ENCODE data around the gene DDX47. TPM values are rescaled to one million over a fixed set of nuclear protein-coding genes. Genes with fewer than 3 reads are reported as not detected.
"Not testable (repeated sequence)": the region's sequence is repeated elsewhere in the genome, so short reads cannot be mapped to it uniquely, and the experiment has no call there.

DDX47 gene
- total and polyA plus RNA-seq, 2 donors, result 49.4 to 56.0 TPM

DNA sequence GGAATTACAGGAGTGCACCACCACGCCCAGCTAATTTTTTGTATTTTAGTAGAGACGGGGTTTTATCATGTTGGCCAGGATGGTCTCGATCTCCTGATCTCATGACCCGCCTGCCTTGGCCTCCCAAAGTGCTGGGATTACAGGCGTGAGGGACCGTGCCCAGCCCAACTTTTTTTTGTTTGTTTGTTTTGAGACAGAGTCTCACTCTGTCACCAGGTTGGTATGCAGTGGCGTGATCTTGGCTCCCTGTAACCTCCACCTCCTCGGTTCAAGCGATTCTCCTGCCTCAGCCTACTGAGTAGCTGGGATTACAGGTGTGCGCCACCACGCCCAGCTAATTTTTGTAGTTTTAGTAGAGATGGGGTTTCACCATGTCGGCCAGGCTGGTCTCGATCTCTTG is 28.3 kb downstream of the DDX47 start:
- H3K4me3 ChIP-seq (ENCODE audit: low read length in 2 of 2); DNase-seq (ENCODE audit: low read depth in 6 of 9, low spot score in 9 of 9); H3K36me3 ChIP-seq (ENCODE audit: control insufficient read depth in 2 of 2, insufficient read depth in 2 of 2, low read length in 1 of 2); H3K27ac ChIP-seq (ENCODE audit: low read depth in 1 of 2, low read length in 1 of 2); H3K9me3 ChIP-seq (ENCODE audit: control insufficient read depth in 2 of 2, insufficient read depth in 1 of 2, low read length in 1 of 2); H3K27me3 ChIP-seq (ENCODE audit: control insufficient read depth in 2 of 2, insufficient read depth in 1 of 2, low read length in 1 of 2): not testable (repeated sequence)
- WGBS, result 95% methylated on average over 13 of the region's 13 CpGs
- H3K4me1 ChIP-seq (ENCODE audit: control insufficient read depth in 2 of 2, insufficient read depth in 2 of 2, low read length in 2 of 2), result peaks cover 4 to 15% of the 10 kb centered on the region in 2 donors

DNA sequence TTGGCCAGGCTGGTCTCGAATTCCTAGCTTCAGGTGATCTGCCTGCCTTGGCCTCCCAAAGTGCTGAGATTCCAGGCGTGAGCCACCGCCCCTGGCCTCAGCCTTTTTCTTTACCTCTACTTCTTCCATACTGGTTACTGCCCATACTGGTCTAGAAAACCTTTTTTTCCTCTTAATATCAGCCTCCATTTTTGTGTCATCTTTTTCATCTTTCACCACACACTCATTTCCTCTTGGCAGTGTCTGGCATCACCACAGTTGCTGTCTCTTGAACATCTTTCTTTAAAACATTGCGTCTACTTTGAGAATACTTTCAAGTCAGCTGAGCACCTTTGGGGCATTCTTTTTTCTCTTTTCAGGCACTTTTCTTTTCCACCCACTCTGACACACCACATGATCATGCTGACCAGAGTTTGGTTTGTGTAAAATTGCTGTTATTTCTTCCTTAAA is 32.7 kb downstream of the DDX47 start:
- Histone ChIP-seq H3K27me3 (ENCODE audit: control insufficient read depth in 2 of 2, insufficient read depth in 1 of 2, low read length in 1 of 2) (no peaks in the 10 kb centered on the region), H3K4me1 (ENCODE audit: control insufficient read depth in 2 of 2, insufficient read depth in 2 of 2, low read length in 2 of 2) (peaks cover 4 to 16% of the 10 kb centered on the region in 2 donors), H3K4me3 (ENCODE audit: low read length in 2 of 2) (no peak overlapping the region), H3K36me3 (ENCODE audit: control insufficient read depth in 2 of 2, insufficient read depth in 2 of 2, low read length in 1 of 2) (no peaks in the 10 kb centered on the region), H3K9me3 (ENCODE audit: control insufficient read depth in 2 of 2, insufficient read depth in 1 of 2, low read length in 1 of 2) (peaks cover 0 to under 1% of the 10 kb centered on the region in 2 donors), H3K27ac (ENCODE audit: low read depth in 1 of 2, low read length in 1 of 2) (no peak overlapping the region)
- peak in 4 of 9 donors; percentile 5 to 45 (median 14) for DNase-seq (ENCODE audit: low read depth in 6 of 9, low spot score in 9 of 9)
- 82% methylated on average over 4 of the region's 4 CpGs for WGBS

DNA sequence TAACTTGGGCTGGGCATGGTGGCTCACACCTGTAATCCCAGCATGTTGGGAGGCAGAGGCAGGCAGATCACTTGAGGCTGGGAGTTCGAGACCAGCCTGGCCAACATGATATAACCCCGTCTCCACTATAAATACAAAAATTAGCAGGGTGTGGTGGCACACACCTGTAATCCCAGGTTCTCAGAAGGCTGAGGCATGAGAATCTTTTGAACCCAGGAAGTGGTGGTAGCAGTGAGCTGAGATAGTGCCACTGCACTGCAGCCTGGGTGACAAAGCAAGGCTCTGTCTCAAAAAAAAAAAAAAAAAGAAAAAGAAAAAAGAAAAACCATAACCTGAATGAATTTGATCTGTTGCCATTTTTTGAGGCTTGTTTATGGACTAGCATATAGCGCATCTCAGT is 33.6 kb downstream of the DDX47 start:
- not testable (repeated sequence) for H3K27me3 ChIP-seq (ENCODE audit: control insufficient read depth in 2 of 2, insufficient read depth in 1 of 2, low read length in 1 of 2); H3K4me3 ChIP-seq (ENCODE audit: low read length in 2 of 2); H3K36me3 ChIP-seq (ENCODE audit: control insufficient read depth in 2 of 2, insufficient read depth in 2 of 2, low read length in 1 of 2); H3K9me3 ChIP-seq (ENCODE audit: control insufficient read depth in 2 of 2, insufficient read depth in 1 of 2, low read length in 1 of 2)
- peaks cover 4 to 16% of the 10 kb centered on the region in 2 donors for H3K4me1 ChIP-seq (ENCODE audit: control insufficient read depth in 2 of 2, insufficient read depth in 2 of 2, low read length in 2 of 2)
- peak in 7 of 9 donors; percentile 23 to 81 (median 56) for DNase-seq (ENCODE audit: low read depth in 6 of 9, low spot score in 9 of 9)
- peak overlapping the region in 1 of 2 donors; percentile 42 for H3K27ac ChIP-seq (ENCODE audit: low read depth in 1 of 2, low read length in 1 of 2)
- 50% methylated on average over 3 of the region's 3 CpGs for WGBS

DNA sequence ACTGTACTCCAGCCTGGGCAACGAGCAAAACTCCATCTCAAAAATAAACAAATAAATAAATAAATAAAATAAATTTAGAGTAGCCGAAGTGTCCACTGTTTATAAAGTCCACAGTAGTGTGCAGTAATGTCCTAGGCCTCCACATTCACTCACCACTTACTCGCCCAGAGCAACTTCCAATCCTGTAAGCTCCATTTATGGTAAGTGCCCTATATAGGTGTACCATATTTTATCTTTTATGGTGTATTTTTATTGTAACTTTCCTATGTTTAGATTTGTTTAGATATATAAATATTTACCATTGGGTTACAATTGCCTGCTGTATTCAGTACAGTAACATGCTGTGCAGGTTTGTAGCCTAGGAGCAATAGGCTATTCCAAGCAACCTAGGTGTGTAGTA is 40.3 kb downstream of the DDX47 start:
- Histone ChIP-seq H3K27me3 (ENCODE audit: control insufficient read depth in 2 of 2, insufficient read depth in 1 of 2, low read length in 1 of 2) (no peaks in the 10 kb centered on the region), H3K36me3 (ENCODE audit: control insufficient read depth in 2 of 2, insufficient read depth in 2 of 2, low read length in 1 of 2) (no peaks in the 10 kb centered on the region), H3K27ac (ENCODE audit: low read depth in 1 of 2, low read length in 1 of 2) (no peak overlapping the region), H3K9me3 (ENCODE audit: control insufficient read depth in 2 of 2, insufficient read depth in 1 of 2, low read length in 1 of 2) (peaks cover 0 to 1% of the 10 kb centered on the region in 2 donors), H3K4me1 (ENCODE audit: control insufficient read depth in 2 of 2, insufficient read depth in 2 of 2, low read length in 2 of 2) (no peaks in the 10 kb centered on the region), H3K4me3 (ENCODE audit: low read length in 2 of 2) (no peak overlapping the region)
- DNase-seq (ENCODE audit: low read depth in 6 of 9, low spot score in 9 of 9), result no peak
- WGBS, result 68% methylated on average over 3 of the region's 3 CpGs

DNA sequence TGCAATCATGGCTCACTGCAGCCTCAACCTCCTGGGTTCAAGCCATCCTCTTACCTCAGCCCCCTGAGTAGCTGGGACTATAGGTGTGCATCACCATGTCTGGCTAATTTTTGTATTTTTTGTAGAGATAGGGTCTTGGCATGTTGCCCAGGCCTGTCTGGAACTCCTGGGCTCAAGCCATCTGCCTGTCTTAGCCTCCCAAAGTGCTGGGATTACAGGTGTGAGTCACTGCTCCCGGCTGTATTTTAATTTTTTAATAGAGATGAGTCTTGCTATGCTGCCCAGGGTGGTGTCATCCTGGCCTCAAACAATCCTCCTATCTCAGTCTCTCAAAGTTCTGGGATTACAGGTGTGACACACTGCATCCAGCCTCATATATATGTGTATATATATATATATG is 46.5 kb downstream of the DDX47 start:
- Histone ChIP-seq H3K4me1 (ENCODE audit: control insufficient read depth in 2 of 2, insufficient read depth in 2 of 2, low read length in 2 of 2) (no peaks in the 10 kb centered on the region), H3K27ac (ENCODE audit: low read depth in 1 of 2, low read length in 1 of 2) (no peak overlapping the region), H3K27me3 (ENCODE audit: control insufficient read depth in 2 of 2, insufficient read depth in 1 of 2, low read length in 1 of 2) (no peaks in the 10 kb centered on the region), H3K9me3 (ENCODE audit: control insufficient read depth in 2 of 2, insufficient read depth in 1 of 2, low read length in 1 of 2) (no peaks in the 10 kb centered on the region), H3K36me3 (ENCODE audit: control insufficient read depth in 2 of 2, insufficient read depth in 2 of 2, low read length in 1 of 2) (peaks cover 0 to 4% of the 10 kb centered on the region in 2 donors), H3K4me3 (ENCODE audit: low read length in 2 of 2) (no peak overlapping the region)
- 91% methylated on average over 1 of the region's 1 CpG for WGBS
- no peak for DNase-seq (ENCODE audit: low read depth in 6 of 9, low spot score in 9 of 9)

DNA sequence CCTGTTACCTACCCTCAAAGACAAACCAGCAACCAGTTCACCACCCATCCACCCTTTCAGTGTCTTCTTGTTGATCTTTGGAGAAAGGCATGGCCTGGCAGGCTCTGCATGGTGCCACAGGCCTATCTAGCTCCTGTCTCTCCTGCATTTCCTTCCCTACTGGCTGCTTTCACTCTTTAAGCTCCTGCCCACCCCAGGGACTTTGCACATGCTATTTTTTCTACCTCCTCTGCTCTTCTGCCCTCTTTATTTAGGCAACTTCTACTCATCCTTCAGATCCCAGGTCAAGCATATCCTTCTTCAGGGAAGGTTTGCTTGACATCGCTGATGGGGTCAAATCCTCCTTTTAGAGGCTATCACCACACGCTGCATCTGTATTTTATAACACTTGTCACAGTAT is 51.1 kb downstream of the DDX47 start:
- Histone ChIP-seq H3K27ac (ENCODE audit: low read depth in 1 of 2, low read length in 1 of 2) (no peak overlapping the region), H3K4me1 (ENCODE audit: control insufficient read depth in 2 of 2, insufficient read depth in 2 of 2, low read length in 2 of 2) (no peaks in the 10 kb centered on the region), H3K27me3 (ENCODE audit: control insufficient read depth in 2 of 2, insufficient read depth in 1 of 2, low read length in 1 of 2) (no peaks in the 10 kb centered on the region), H3K36me3 (ENCODE audit: control insufficient read depth in 2 of 2, insufficient read depth in 2 of 2, low read length in 1 of 2) (peaks cover 0 to 4% of the 10 kb centered on the region in 2 donors), H3K4me3 (ENCODE audit: low read length in 2 of 2) (no peak overlapping the region), H3K9me3 (ENCODE audit: control insufficient read depth in 2 of 2, insufficient read depth in 1 of 2, low read length in 1 of 2) (no peaks in the 10 kb centered on the region)
- 99% methylated on average over 2 of the region's 2 CpGs for WGBS
- DNase-seq (ENCODE audit: low read depth in 6 of 9, low spot score in 9 of 9), result no peak

DNA sequence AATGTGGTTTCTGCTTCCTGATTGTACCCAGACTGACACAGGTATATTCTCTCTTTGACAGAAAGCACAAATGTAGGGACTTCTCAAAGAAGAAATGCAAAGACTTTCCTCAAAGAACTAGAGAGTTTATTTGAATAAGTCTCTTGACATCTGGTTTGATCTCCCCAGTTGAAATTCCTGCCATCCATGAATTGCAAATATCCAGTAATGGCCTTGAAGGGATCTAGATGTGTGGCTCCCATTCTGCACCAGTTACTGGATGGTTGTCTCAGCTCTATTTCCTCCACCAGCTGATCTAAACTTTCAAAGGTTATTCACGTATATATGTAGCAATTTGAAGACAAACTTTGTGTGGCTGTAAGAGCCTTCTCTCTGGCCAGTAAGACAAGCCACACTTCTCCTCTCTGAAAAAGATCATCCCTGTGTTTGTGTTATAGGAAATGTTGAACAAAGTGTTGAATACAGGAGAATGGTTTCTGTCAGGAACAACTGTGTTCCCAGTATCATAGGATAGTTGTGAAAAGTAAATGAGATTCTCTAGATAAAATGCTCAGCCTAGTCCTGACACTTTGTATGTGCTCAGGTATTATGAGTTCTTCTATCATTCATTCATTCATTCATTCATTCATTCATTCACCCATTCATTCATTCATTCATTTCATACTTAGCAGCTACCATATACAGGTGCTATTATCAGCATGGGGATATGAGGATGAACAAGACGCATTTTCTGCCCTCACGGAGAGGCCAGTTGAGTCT is 55.5 kb downstream of the DDX47 start:
- H3K4me3 ChIP-seq (ENCODE audit: low read length in 2 of 2), result no peak overlapping the region
- H3K9me3 ChIP-seq (ENCODE audit: control insufficient read depth in 2 of 2, insufficient read depth in 1 of 2, low read length in 1 of 2), result no peaks in the 10 kb centered on the region
- H3K27me3 ChIP-seq (ENCODE audit: control insufficient read depth in 2 of 2, insufficient read depth in 1 of 2, low read length in 1 of 2), result no peaks in the 10 kb centered on the region
- no peak for DNase-seq (ENCODE audit: low read depth in 6 of 9, low spot score in 9 of 9)
- no peaks in the 10 kb centered on the region for H3K4me1 ChIP-seq (ENCODE audit: control insufficient read depth in 2 of 2, insufficient read depth in 2 of 2, low read length in 2 of 2)
- H3K27ac ChIP-seq (ENCODE audit: low read depth in 1 of 2, low read length in 1 of 2), result no peak overlapping the region
- WGBS, result 98% methylated on average over 3 of the region's 3 CpGs
- H3K36me3 ChIP-seq (ENCODE audit: control insufficient read depth in 2 of 2, insufficient read depth in 2 of 2, low read length in 1 of 2), result no peaks in the 10 kb centered on the region

DNA sequence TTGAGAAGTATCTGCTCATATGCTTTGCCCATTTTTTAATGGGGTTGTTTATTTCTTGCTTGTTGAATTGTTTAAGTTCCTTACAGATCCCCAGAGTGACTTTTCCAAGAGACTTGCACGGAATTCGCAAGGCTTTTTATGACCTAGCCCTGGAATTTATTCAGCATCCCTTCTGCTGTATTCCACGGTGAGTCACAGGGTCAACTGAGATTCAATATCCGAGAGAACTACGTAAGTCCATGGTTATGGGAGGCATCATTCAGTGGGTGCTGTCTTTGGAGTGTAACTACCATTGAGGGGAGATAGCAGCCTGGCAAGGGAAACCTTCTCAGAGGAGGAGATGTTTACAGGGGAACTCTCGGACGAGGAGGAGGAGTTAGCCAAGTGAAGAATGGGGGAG is 57.3 kb downstream of the DDX47 start:
- H3K27me3 ChIP-seq (ENCODE audit: control insufficient read depth in 2 of 2, insufficient read depth in 1 of 2, low read length in 1 of 2), result no peaks in the 10 kb centered on the region
- WGBS, result 98% methylated on average over 7 of the region's 7 CpGs
- H3K4me1 ChIP-seq (ENCODE audit: control insufficient read depth in 2 of 2, insufficient read depth in 2 of 2, low read length in 2 of 2), result no peaks in the 10 kb centered on the region
- no peaks in the 10 kb centered on the region for H3K9me3 ChIP-seq (ENCODE audit: control insufficient read depth in 2 of 2, insufficient read depth in 1 of 2, low read length in 1 of 2)
- H3K27ac ChIP-seq (ENCODE audit: low read depth in 1 of 2, low read length in 1 of 2), result no peak overlapping the region
- no peak overlapping the region for H3K4me3 ChIP-seq (ENCODE audit: low read length in 2 of 2)
- no peak for DNase-seq (ENCODE audit: low read depth in 6 of 9, low spot score in 9 of 9)
- no peaks in the 10 kb centered on the region for H3K36me3 ChIP-seq (ENCODE audit: control insufficient read depth in 2 of 2, insufficient read depth in 2 of 2, low read length in 1 of 2)

DNA sequence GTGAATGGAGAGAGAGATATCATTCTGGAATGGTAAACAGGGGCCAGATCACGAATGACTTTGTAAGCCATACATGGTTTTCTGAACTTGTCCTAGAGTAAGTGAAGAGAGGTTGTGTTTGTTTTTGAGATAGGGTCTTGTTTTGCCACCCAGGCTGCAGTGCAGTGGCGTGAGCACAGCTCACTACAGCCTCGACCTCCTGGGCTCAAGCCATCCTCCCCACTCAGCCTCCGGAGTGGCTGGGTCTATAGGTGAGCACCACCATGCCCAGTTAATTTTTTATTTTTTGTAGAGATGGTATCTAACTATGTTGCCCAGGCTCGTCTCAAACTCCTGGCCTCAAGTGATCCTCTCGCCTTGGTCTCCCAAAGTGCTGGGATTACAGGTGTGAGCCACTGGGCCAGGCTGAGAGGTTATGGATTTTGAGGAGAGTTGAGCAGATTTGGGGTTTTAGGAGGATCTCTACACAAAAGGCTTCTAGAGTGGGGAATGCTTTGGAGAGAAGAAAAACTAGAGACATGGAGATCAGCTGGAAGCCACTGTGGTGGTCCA is 58.5 kb downstream of the DDX47 start:
- H3K27me3 ChIP-seq (ENCODE audit: control insufficient read depth in 2 of 2, insufficient read depth in 1 of 2, low read length in 1 of 2), result no peaks in the 10 kb centered on the region
- H3K4me1 ChIP-seq (ENCODE audit: control insufficient read depth in 2 of 2, insufficient read depth in 2 of 2, low read length in 2 of 2), result no peaks in the 10 kb centered on the region
- H3K9me3 ChIP-seq (ENCODE audit: control insufficient read depth in 2 of 2, insufficient read depth in 1 of 2, low read length in 1 of 2), result no peaks in the 10 kb centered on the region
- DNase-seq (ENCODE audit: low read depth in 6 of 9, low spot score in 9 of 9), result no peak
- no peak overlapping the region for H3K27ac ChIP-seq (ENCODE audit: low read depth in 1 of 2, low read length in 1 of 2)
- no peak overlapping the region for H3K4me3 ChIP-seq (ENCODE audit: low read length in 2 of 2)
- 97% methylated on average over 6 of the region's 6 CpGs for WGBS
- H3K36me3 ChIP-seq (ENCODE audit: control insufficient read depth in 2 of 2, insufficient read depth in 2 of 2, low read length in 1 of 2), result no peaks in the 10 kb centered on the region
